Stimulated activated effector memory CD8-positive, alpha-beta T cell treated with anti-CD3 and anti-CD28 coated beads, Interleukin-12 subunit alpha, Interleukin-12 subunit beta, amount 100 ng/mL, for 72 hours (primary cell): ENCODE measurements around the gene PADI1.
A peak's percentile ranks its signal among the peaks of the same experiment; 100 is the strongest.
"Not testable (repeated sequence)": the region's sequence is repeated elsewhere in the genome, so short reads cannot be mapped to it uniquely, and the experiment has no call there.

Experiments
- ATAC-seq: fragments of 150-1000 bp; cut with Tn5 transposase; 2 replicates; pipeline ENCODE4 v1.10.0; 2021
- DNase-seq, 2 donors: peaks; one replicate each; pipeline ENCODE4 v3.0.0; 2021 to 2022; ENCODE audit warnings: low spot score in 2 of 2
- H3K27ac Mint-ChIP-seq: one replicate; pipeline ENCODE4 v1.8.0; 2022; ENCODE audit warnings: mild to moderate bottlenecking, mixed read lengths
- H3K36me3 Mint-ChIP-seq: one replicate; pipeline ENCODE4 v1.8.0; 2022; ENCODE audit warnings: mild to moderate bottlenecking, mixed read lengths
- H3K4me1 Mint-ChIP-seq: one replicate; pipeline ENCODE4 v1.8.0; 2022; ENCODE audit warnings: mixed read lengths
- H3K4me3 Mint-ChIP-seq: one replicate; pipeline ENCODE4 v1.8.0; 2022; ENCODE audit warnings: mild to moderate bottlenecking, mixed read lengths
- H3K9me3 Mint-ChIP-seq: one replicate; pipeline ENCODE4 v1.8.0; 2022; ENCODE audit warnings: mixed read lengths

The PADI1 gene

GRCh38 chr1:17235135-17235885 is 30.4 kb downstream of the PADI1 start:
- Mint-ChIP-seq H3K27ac (no peak overlapping the region), H3K9me3 (no peaks in the 10 kb centered on the region), H3K4me1 (peaks cover 6% of the 10 kb centered on the region), H3K36me3 (no peaks in the 10 kb centered on the region), H3K4me3 (no peak overlapping the region)
- DNase-seq (no peak), ATAC-seq (no peak)

GRCh38 chr1:17236779-17237560 is 32.0 kb downstream of the PADI1 start:
- peak; percentile 87 to 92 for DNase-seq
- Mint-ChIP-seq H3K4me1 (peaks cover 11% of the 10 kb centered on the region), H3K36me3 (no peaks in the 10 kb centered on the region), H3K4me3 (no peak overlapping the region), H3K27ac (no peak overlapping the region), H3K9me3 (no peaks in the 10 kb centered on the region)
- peak; percentile 74 for ATAC-seq

GRCh38 chr1:17237561-17237903 is 32.6 kb downstream of the PADI1 start:
- ATAC-seq (no peak), DNase-seq (no peak)
- Mint-ChIP-seq H3K27ac (no peak overlapping the region), H3K4me1 (peaks cover 11% of the 10 kb centered on the region), H3K36me3 (no peaks in the 10 kb centered on the region), H3K9me3 (no peaks in the 10 kb centered on the region), H3K4me3 (no peak overlapping the region)

- Mint-ChIP-seq H3K4me1 (peaks cover 11% of the 10 kb centered on the region), H3K36me3 (no peaks in the 10 kb centered on the region), H3K27ac (no peak overlapping the region), H3K9me3 (no peaks in the 10 kb centered on the region), H3K4me3 (no peak overlapping the region)
- ATAC-seq (peak; percentile 36), DNase-seq (no peak)
Observed at GRCh38 chr1:17239420-17239819, 34.5 kb downstream of the PADI1 start.

- not testable (repeated sequence) for H3K4me3 Mint-ChIP-seq, H3K27ac Mint-ChIP-seq
Observed at GRCh38 chr1:17241011-17241779, 36.3 kb downstream of the PADI1 start.

GRCh38 chr1:17241780-17242074 is 36.8 kb downstream of the PADI1 start:
- H3K36me3 Mint-ChIP-seq, H3K27ac Mint-ChIP-seq, H3K4me3 Mint-ChIP-seq, H3K9me3 Mint-ChIP-seq, ATAC-seq, H3K4me1 Mint-ChIP-seq, DNase-seq: not testable (repeated sequence)

More at GRCh38 chr1:17241011-17241779, 36.3 kb downstream of the PADI1 start:
- H3K4me1 Mint-ChIP-seq = peaks cover 11% of the 10 kb centered on the region
- ATAC-seq, DNase-seq, H3K9me3 Mint-ChIP-seq, H3K36me3 Mint-ChIP-seq: not testable (repeated sequence)

GRCh38 chr1:17243274-17243673 is 38.3 kb downstream of the PADI1 start:
- Mint-ChIP-seq H3K4me3 (no peak overlapping the region), H3K9me3 (no peaks in the 10 kb centered on the region), H3K27ac (no peak overlapping the region), H3K36me3 (no peaks in the 10 kb centered on the region), H3K4me1 (peaks cover 5% of the 10 kb centered on the region)
- DNase-seq = no peak
- no peak for ATAC-seq

GRCh38 chr1:17244821-17245740 is 40.2 kb downstream of the PADI1 start:
- Mint-ChIP-seq H3K36me3 (no peaks in the 10 kb centered on the region), H3K9me3 (no peaks in the 10 kb centered on the region), H3K4me3 (no peak overlapping the region), H3K27ac (no peak overlapping the region), H3K4me1 (peaks cover 5% of the 10 kb centered on the region)
- DNase-seq = no peak
- ATAC-seq = no peak

GRCh38 chr1:17245816-17246325 is 40.9 kb downstream of the PADI1 start:
- ATAC-seq (no peak), DNase-seq (no peak)
- Mint-ChIP-seq H3K9me3 (no peaks in the 10 kb centered on the region), H3K36me3 (no peaks in the 10 kb centered on the region), H3K4me1 (peaks cover 5% of the 10 kb centered on the region), H3K27ac (no peak overlapping the region), H3K4me3 (no peak overlapping the region)

- DNase-seq (no peak), ATAC-seq (no peak)
- Mint-ChIP-seq H3K4me3 (no peak overlapping the region), H3K4me1 (no peaks in the 10 kb centered on the region), H3K36me3 (no peaks in the 10 kb centered on the region), H3K27ac (no peak overlapping the region), H3K9me3 (no peaks in the 10 kb centered on the region)
Observed at GRCh38 chr1:17246971-17247370, 42.0 kb downstream of the PADI1 start.

- no peaks in the 10 kb centered on the region for H3K4me1 Mint-ChIP-seq
- ATAC-seq = no peak
- no peak for DNase-seq
- H3K4me3 Mint-ChIP-seq = no peak within 1 kb of the TSS
- H3K9me3 Mint-ChIP-seq = no peaks in the 10 kb centered on the region
- no peaks in the 10 kb centered on the region for H3K36me3 Mint-ChIP-seq
- H3K27ac Mint-ChIP-seq = no peak within 1 kb of the TSS
Observed at GRCh38 chr1:17248781-17249180, 43.9 kb downstream of the PADI1 start, which contains the start of gene PADI3. TSS of gene PADI3 (plus strand) at chr1:17249098. CDS start at chr1:17249138, 40 bp downstream.

GRCh38 chr1:17250601-17251000 is 45.7 kb downstream of the PADI1 start:
- no peaks in the 10 kb centered on the region for H3K9me3 Mint-ChIP-seq
- ATAC-seq (no peak), DNase-seq (no peak)
- no peaks in the 10 kb centered on the region for H3K4me1 Mint-ChIP-seq
- peak overlapping the region; percentile 74 for H3K27ac Mint-ChIP-seq
- no peak overlapping the region for H3K4me3 Mint-ChIP-seq
- H3K36me3 Mint-ChIP-seq = no peaks in the 10 kb centered on the region

- Mint-ChIP-seq H3K27ac (peak overlapping the region; percentile 74), H3K4me1 (no peaks in the 10 kb centered on the region), H3K4me3 (no peak overlapping the region), H3K9me3 (no peaks in the 10 kb centered on the region), H3K36me3 (no peaks in the 10 kb centered on the region)
- no peak for ATAC-seq
- DNase-seq = no peak
Observed at GRCh38 chr1:17251246-17251645, 46.3 kb downstream of the PADI1 start.

GRCh38 chr1:17251701-17252376 is 46.9 kb downstream of the PADI1 start:
- H3K4me1 Mint-ChIP-seq = no peaks in the 10 kb centered on the region
- H3K36me3 Mint-ChIP-seq = no peaks in the 10 kb centered on the region
- DNase-seq = no peak
- no peaks in the 10 kb centered on the region for H3K9me3 Mint-ChIP-seq
- no peak overlapping the region for H3K4me3 Mint-ChIP-seq
- no peak overlapping the region for H3K27ac Mint-ChIP-seq
- ATAC-seq = no peak
